ENCODE results near the gene TREX2. TPM values are rescaled to one million over a fixed set of nuclear protein-coding genes. Genes with fewer than 3 reads are reported as not detected.

The TREX2 gene
- polyA plus RNA-seq, 1 donor (not counting 4 experiments of a cell fraction or from before 2014, with no cell fraction given), result 0.31 TPM

DNA sequence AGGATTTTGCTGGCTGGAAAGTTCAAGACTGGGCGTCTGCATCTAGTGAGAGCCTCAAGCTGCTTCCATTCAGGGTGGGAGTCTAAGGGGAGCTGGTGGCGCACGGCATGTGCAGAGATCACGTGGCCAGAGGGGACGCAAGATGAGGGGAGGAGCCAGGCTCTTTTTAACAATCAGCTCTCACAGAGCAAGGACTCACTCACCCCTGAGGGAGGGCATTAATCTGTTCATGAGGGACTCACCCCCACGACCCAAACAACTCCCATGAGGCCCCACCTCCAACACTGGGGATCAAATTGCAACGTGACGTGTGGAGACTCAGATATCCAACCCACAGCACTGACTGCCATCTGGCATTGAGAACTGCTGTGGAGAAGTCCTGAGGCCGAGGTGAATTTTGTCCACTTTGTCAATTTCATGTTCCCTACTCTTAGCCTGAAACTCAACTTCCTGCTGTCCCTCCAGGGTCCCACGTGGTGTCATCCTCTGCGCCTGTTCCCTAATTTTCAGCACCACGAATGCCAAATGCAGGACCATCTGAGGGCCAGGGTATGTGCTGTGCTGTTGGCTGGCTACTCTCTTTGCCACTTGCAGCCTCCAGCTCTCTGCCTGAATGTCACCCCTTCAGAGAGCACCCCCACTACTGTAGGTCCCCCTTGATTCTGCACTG is 28.9 kb downstream of the TREX2 start:
- H3K9me3 ChIP-seq (ENCODE audit: control insufficient read depth, low read depth, low read length), result peaks cover 2% of the 10 kb centered on the region
- H3K9me1 ChIP-seq (ENCODE audit: control insufficient read depth, extremely low read depth, insufficient read depth, low read length), result no peaks in the 10 kb centered on the region
- H3K36me3 ChIP-seq (ENCODE audit: control insufficient read depth in 2 of 2, extremely low read depth in 1 of 2, insufficient read depth in 2 of 2, low read length in 2 of 2), result no peaks in the 10 kb centered on the region
- no peaks in the 10 kb centered on the region for H4K20me1 ChIP-seq (ENCODE audit: control insufficient read depth, extremely low read depth, insufficient read depth, low read length)
- dilution Hi-C loops (cut with MboI; ENCODE audit: extremely low pct_ligation_motif_present, low sequenced_read_pairs), result no loop called here
- no peak overlapping the region for H2AFZ ChIP-seq (ENCODE audit: control insufficient read depth, low read length)
- no peaks in the 10 kb centered on the region for H3K79me2 ChIP-seq (ENCODE audit: control insufficient read depth, insufficient read depth, low read length)
- no peak overlapping the region for H3K4me3 ChIP-seq (ENCODE audit: control insufficient read depth in 2 of 3, extremely low read depth in 1 of 3, insufficient read depth in 2 of 3, low read depth in 1 of 3, low read length in 3 of 3)
- no peak overlapping the region for H3K4me2 ChIP-seq (ENCODE audit: control insufficient read depth, extremely low read depth, insufficient read depth, low read depth, low read length)
- H3K9ac ChIP-seq (ENCODE audit: control insufficient read depth, extremely low read depth, insufficient read depth, low read length), result no peak overlapping the region
- FAIRE-seq (no peak), DNase-seq (ENCODE audit: low read depth, low spot score) (no peak)
- TF ChIP-seq, protein P1, sequence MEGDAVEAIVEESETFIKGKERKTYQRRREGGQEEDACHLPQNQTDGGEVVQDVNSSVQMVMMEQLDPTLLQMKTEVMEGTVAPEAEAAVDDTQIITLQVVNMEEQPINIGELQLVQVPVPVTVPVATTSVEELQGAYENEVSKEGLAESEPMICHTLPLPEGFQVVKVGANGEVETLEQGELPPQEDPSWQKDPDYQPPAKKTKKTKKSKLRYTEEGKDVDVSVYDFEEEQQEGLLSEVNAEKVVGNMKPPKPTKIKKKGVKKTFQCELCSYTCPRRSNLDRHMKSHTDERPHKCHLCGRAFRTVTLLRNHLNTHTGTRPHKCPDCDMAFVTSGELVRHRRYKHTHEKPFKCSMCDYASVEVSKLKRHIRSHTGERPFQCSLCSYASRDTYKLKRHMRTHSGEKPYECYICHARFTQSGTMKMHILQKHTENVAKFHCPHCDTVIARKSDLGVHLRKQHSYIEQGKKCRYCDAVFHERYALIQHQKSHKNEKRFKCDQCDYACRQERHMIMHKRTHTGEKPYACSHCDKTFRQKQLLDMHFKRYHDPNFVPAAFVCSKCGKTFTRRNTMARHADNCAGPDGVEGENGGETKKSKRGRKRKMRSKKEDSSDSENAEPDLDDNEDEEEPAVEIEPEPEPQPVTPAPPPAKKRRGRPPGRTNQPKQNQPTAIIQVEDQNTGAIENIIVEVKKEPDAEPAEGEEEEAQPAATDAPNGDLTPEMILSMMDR (optimal IDR thresholded peaks at IDR 0.05 in 1 of 3, IDR thresholded peaks at IDR 0.05 in 1 of 3, conservative IDR thresholded peaks at IDR 0.05 in 1 of 3; ENCODE audit: extremely low read depth in 1 of 3, insufficient read depth in 2 of 3, low read length in 3 of 3), result no peak
- no peak for TF ChIP-seq EZH2 (IDR thresholded peaks at IDR 0.05; ENCODE audit: low read length)
- no peaks in the 10 kb centered on the region for H3K27me3 ChIP-seq (ENCODE audit: control insufficient read depth, extremely low read depth, insufficient read depth, low read length)
- peaks cover 3% of the 10 kb centered on the region for H3K4me1 ChIP-seq (ENCODE audit: control insufficient read depth, extremely low read depth, insufficient read depth, low read length)
- H3K27ac ChIP-seq (ENCODE audit: control insufficient read depth, insufficient read depth, low read length), result no peak overlapping the region

DNA sequence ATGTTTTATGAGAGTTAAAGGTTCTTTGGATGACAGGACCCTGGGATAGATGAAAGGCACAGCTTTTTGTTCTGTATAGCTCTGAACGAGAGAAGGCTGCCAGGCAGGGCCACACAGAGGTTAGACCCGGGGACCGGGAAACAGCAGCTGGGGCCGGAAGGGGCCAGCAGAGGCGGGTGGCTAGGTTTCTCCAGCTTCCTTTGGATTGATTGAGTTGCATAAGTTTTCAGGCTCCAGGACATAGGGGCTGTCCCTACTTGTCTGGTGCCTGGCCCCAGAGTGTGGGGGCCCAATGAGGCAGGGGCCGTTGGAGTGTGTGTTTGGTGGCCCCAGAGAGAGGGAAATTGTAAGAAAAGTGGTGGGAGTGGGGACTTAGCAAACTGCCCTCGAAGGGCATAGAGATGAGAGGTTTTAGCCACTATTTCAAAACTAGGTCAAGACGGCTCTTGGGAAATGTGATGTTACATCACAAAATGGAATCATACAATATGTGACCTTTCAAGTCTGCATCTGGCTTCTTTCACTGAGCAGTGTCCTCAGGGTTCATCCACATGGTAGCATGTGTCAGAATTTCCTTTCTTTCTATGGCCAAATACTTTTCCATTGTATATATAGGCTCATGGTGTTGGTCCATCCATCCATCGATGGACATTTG is 30.9 kb downstream of the TREX2 start:
- Histone ChIP-seq H3K27me3 (ENCODE audit: control insufficient read depth, extremely low read depth, insufficient read depth, low read length) (no peaks in the 10 kb centered on the region), H2AFZ (ENCODE audit: control insufficient read depth, low read length) (no peak overlapping the region), H3K4me2 (ENCODE audit: control insufficient read depth, extremely low read depth, insufficient read depth, low read depth, low read length) (no peak overlapping the region), H3K4me1 (ENCODE audit: control insufficient read depth, extremely low read depth, insufficient read depth, low read length) (peaks cover 5% of the 10 kb centered on the region), H3K4me3 (ENCODE audit: control insufficient read depth in 2 of 3, extremely low read depth in 1 of 3, insufficient read depth in 2 of 3, low read depth in 1 of 3, low read length in 3 of 3) (no peak overlapping the region), H3K9ac (ENCODE audit: control insufficient read depth, extremely low read depth, insufficient read depth, low read length) (no peak overlapping the region), H3K9me1 (ENCODE audit: control insufficient read depth, extremely low read depth, insufficient read depth, low read length) (no peaks in the 10 kb centered on the region), H3K79me2 (ENCODE audit: control insufficient read depth, insufficient read depth, low read length) (no peaks in the 10 kb centered on the region), H3K36me3 (ENCODE audit: control insufficient read depth in 2 of 2, extremely low read depth in 1 of 2, insufficient read depth in 2 of 2, low read length in 2 of 2) (no peaks in the 10 kb centered on the region), H3K27ac (ENCODE audit: control insufficient read depth, insufficient read depth, low read length) (no peak overlapping the region), H4K20me1 (ENCODE audit: control insufficient read depth, extremely low read depth, insufficient read depth, low read length) (no peaks in the 10 kb centered on the region), H3K9me3 (ENCODE audit: control insufficient read depth, low read depth, low read length) (peaks cover 2% of the 10 kb centered on the region)
- DNase-seq (ENCODE audit: low read depth, low spot score) (no peak), FAIRE-seq (no peak)
- dilution Hi-C loops (cut with MboI; ENCODE audit: extremely low pct_ligation_motif_present, low sequenced_read_pairs), result no loop called here
- TF ChIP-seq, protein P1 (optimal IDR thresholded peaks at IDR 0.05 in 1 of 3, IDR thresholded peaks at IDR 0.05 in 1 of 3, conservative IDR thresholded peaks at IDR 0.05 in 1 of 3; ENCODE audit: extremely low read depth in 1 of 3, insufficient read depth in 2 of 3, low read length in 3 of 3), result no peak
- TF ChIP-seq EZH2 (IDR thresholded peaks at IDR 0.05; ENCODE audit: low read length), result no peak
